Activated T-cell treated with anti-CD3 and anti-CD28 coated beads, Interleukin-2, amount 50 U/mL, for 24 hours (primary cell): ENCODE data around the gene SLC28A3.
"Not testable (repeated sequence)": the region's sequence is repeated elsewhere in the genome, so short reads cannot be mapped to it uniquely, and the experiment has no call there.

Experiments
- DNase-seq: peaks from one replicate; pipeline ENCODE4 v3.0.0-alpha.2; 2020
- H3K27ac Mint-ChIP-seq: 2 replicates; pipeline ENCODE4 v1.8.0; 2020; ENCODE audit warnings: mild to moderate bottlenecking, mixed read lengths
- H3K27me3 Mint-ChIP-seq: 2 replicates; pipeline ENCODE4 v1.8.0; 2020; ENCODE audit warnings: mixed read lengths
- H3K36me3 Mint-ChIP-seq: 2 replicates; pipeline ENCODE4 v1.8.0; 2020; ENCODE audit warnings: low read depth, mixed read lengths
- H3K4me1 Mint-ChIP-seq: 2 replicates; pipeline ENCODE4 v1.8.0; 2020; ENCODE audit warnings: low read depth, mixed read lengths
- H3K4me3 Mint-ChIP-seq: 2 replicates; pipeline ENCODE4 v1.8.0; 2020; ENCODE audit warnings: mild to moderate bottlenecking, moderate library complexity, mixed read lengths
- H3K9me3 Mint-ChIP-seq: 2 replicates; pipeline ENCODE4 v1.8.0; 2020; ENCODE audit warnings: mixed read lengths

SLC28A3 gene, protein sequence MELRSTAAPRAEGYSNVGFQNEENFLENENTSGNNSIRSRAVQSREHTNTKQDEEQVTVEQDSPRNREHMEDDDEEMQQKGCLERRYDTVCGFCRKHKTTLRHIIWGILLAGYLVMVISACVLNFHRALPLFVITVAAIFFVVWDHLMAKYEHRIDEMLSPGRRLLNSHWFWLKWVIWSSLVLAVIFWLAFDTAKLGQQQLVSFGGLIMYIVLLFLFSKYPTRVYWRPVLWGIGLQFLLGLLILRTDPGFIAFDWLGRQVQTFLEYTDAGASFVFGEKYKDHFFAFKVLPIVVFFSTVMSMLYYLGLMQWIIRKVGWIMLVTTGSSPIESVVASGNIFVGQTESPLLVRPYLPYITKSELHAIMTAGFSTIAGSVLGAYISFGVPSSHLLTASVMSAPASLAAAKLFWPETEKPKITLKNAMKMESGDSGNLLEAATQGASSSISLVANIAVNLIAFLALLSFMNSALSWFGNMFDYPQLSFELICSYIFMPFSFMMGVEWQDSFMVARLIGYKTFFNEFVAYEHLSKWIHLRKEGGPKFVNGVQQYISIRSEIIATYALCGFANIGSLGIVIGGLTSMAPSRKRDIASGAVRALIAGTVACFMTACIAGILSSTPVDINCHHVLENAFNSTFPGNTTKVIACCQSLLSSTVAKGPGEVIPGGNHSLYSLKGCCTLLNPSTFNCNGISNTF

GRCh38 chr9:84340535-84340934 is at the start of gene SLC28A3:
TSS of gene SLC28A3 (minus strand) at chr9:84340758. CDS start at chr9:84340633, 125 bp downstream.
- Mint-ChIP-seq H3K36me3 (no peaks in the 10 kb centered on the region), H3K27me3 (peaks cover 6% of the 10 kb centered on the region), H3K27ac (no peak within 1 kb of the TSS), H3K4me3 (no peak within 1 kb of the TSS), H3K9me3 (no peaks in the 10 kb centered on the region), H3K4me1 (no peaks in the 10 kb centered on the region)
- no peak for DNase-seq

DNA sequence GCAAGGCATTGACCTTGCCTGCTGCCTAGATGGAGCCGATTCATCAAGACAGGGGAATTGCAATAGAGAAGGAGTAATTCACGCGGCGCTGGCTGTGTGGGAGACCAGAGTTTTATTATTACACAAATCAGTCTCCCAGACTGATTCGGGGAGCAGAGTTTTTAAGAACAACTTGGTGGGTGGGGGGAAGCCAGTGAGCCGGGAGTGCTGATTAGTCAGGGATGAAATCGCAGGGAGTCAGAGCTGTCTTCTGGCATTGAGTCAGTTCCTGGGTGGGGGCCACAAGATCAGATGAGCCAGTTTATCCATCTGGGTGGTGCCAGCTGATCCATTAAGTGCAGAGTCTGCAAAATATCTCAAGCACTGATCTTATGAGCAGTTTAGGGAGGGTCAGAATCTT is 49.7 kb upstream of the SLC28A3 start:
- H3K4me1 Mint-ChIP-seq, H3K4me3 Mint-ChIP-seq, H3K36me3 Mint-ChIP-seq, DNase-seq, H3K27me3 Mint-ChIP-seq, H3K9me3 Mint-ChIP-seq: not testable (repeated sequence)
- peak overlapping the region; percentile 9 for H3K27ac Mint-ChIP-seq

DNA sequence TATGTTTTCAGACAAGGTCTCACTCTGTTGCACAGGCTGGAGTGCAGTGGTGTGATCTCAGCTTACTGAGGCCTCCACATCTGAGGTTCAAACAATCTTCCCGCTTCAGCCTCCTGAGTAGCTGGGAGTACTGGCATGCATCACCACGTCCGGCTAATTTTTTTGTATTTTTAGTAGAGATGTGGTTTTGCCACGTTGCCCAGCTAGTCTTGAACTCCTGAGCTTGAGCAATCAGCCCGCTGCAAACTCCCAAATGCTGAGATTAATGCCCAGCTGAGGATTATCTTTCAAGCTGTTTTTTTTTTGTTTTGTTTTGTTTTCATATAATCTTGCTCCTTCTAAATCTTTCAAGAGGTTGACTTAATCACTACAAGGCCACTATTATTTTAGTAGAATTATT is 47.3 kb upstream of the SLC28A3 start:
- H3K4me3 Mint-ChIP-seq, result no peak overlapping the region
- H3K4me1 Mint-ChIP-seq, result peaks cover 8% of the 10 kb centered on the region
- H3K9me3 Mint-ChIP-seq, result no peaks in the 10 kb centered on the region
- no peaks in the 10 kb centered on the region for H3K27me3 Mint-ChIP-seq
- no peaks in the 10 kb centered on the region for H3K36me3 Mint-ChIP-seq
- H3K27ac Mint-ChIP-seq, result no peak overlapping the region
- no peak for DNase-seq

GRCh38 chr9:84386753-84387152 is 46.2 kb upstream of the SLC28A3 start:
- no peak for DNase-seq
- H3K4me3 Mint-ChIP-seq, result no peak overlapping the region
- H3K36me3 Mint-ChIP-seq, result no peaks in the 10 kb centered on the region
- no peak overlapping the region for H3K27ac Mint-ChIP-seq
- no peaks in the 10 kb centered on the region for H3K9me3 Mint-ChIP-seq
- H3K4me1 Mint-ChIP-seq, result peaks cover 8% of the 10 kb centered on the region
- H3K27me3 Mint-ChIP-seq, result no peaks in the 10 kb centered on the region

GRCh38 chr9:84385386-84386040 is 45.0 kb upstream of the SLC28A3 start:
- H3K4me3 Mint-ChIP-seq, result no peak overlapping the region
- no peaks in the 10 kb centered on the region for H3K9me3 Mint-ChIP-seq
- no peak overlapping the region for H3K27ac Mint-ChIP-seq
- H3K36me3 Mint-ChIP-seq, result no peaks in the 10 kb centered on the region
- no peak for DNase-seq
- peaks cover 5% of the 10 kb centered on the region for H3K27me3 Mint-ChIP-seq
- peaks cover 8% of the 10 kb centered on the region for H3K4me1 Mint-ChIP-seq

- H3K9me3 Mint-ChIP-seq, result no peaks in the 10 kb centered on the region
- DNase-seq, result no peak
- H3K4me1 Mint-ChIP-seq, result no peaks in the 10 kb centered on the region
- H3K27me3 Mint-ChIP-seq, result peaks cover 5% of the 10 kb centered on the region
- no peak overlapping the region for H3K4me3 Mint-ChIP-seq
- H3K36me3 Mint-ChIP-seq, result no peaks in the 10 kb centered on the region
- H3K27ac Mint-ChIP-seq, result no peak overlapping the region
These were observed 44.1 kb upstream of the SLC28A3 start for GRCh38 chr9:84384617-84385016.

- no peak for DNase-seq
- H3K27me3 Mint-ChIP-seq, result peaks cover 11% of the 10 kb centered on the region
- H3K9me3 Mint-ChIP-seq, result no peaks in the 10 kb centered on the region
- H3K36me3 Mint-ChIP-seq, result no peaks in the 10 kb centered on the region
- H3K27ac Mint-ChIP-seq, result no peak overlapping the region
- no peak overlapping the region for H3K4me3 Mint-ChIP-seq
- no peaks in the 10 kb centered on the region for H3K4me1 Mint-ChIP-seq
These were observed 42.6 kb upstream of the SLC28A3 start for GRCh38 chr9:84383178-84383577.

- H3K27me3 Mint-ChIP-seq, result peaks cover 11% of the 10 kb centered on the region
- no peak overlapping the region for H3K4me3 Mint-ChIP-seq
- no peak overlapping the region for H3K27ac Mint-ChIP-seq
- DNase-seq, result no peak
- H3K9me3 Mint-ChIP-seq, result no peaks in the 10 kb centered on the region
- no peaks in the 10 kb centered on the region for H3K4me1 Mint-ChIP-seq
- no peaks in the 10 kb centered on the region for H3K36me3 Mint-ChIP-seq
These were observed 42.2 kb upstream of the SLC28A3 start for GRCh38 chr9:84382720-84383119.

DNA sequence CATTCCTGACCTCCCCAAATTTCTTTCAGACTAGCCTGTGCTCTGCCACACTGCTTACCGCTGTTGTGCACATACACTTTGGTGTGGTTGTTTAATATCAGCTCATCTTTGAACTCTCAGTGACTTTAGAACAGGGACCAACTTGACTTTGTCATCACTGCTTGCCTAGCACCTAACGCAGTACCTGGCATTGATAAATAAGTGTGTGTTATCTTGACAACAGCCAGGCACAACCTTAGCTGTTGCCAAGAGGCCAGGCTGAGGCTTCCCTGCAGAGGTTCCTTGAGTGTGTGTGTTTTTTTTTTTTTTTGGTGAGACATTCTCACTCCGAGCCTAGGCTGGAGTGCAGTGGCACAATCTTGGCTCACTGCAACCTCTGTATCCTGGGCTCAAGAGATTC is 41.0 kb upstream of the SLC28A3 start:
- Mint-ChIP-seq H3K27me3 (peaks cover 16% of the 10 kb centered on the region), H3K27ac (no peak overlapping the region), H3K4me1 (no peaks in the 10 kb centered on the region), H3K36me3 (no peaks in the 10 kb centered on the region), H3K9me3 (no peaks in the 10 kb centered on the region), H3K4me3 (no peak overlapping the region)
- no peak for DNase-seq

- peaks cover 16% of the 10 kb centered on the region for H3K27me3 Mint-ChIP-seq
These were observed 39.2 kb upstream of the SLC28A3 start for GRCh38 chr9:84379740-84380139.

GRCh38 chr9:84375954-84376353 is 35.4 kb upstream of the SLC28A3 start:
- no peak for DNase-seq
- peaks cover 21% of the 10 kb centered on the region for H3K27me3 Mint-ChIP-seq
- no peak overlapping the region for H3K27ac Mint-ChIP-seq
- H3K4me3 Mint-ChIP-seq, result no peak overlapping the region
- no peaks in the 10 kb centered on the region for H3K36me3 Mint-ChIP-seq
- no peaks in the 10 kb centered on the region for H3K4me1 Mint-ChIP-seq
- H3K9me3 Mint-ChIP-seq, result no peaks in the 10 kb centered on the region

More at GRCh38 chr9:84379740-84380139, 39.2 kb upstream of the SLC28A3 start:
- H3K36me3 Mint-ChIP-seq, result no peaks in the 10 kb centered on the region
- H3K9me3 Mint-ChIP-seq, result no peaks in the 10 kb centered on the region
- DNase-seq, result no peak
- H3K4me1 Mint-ChIP-seq, result no peaks in the 10 kb centered on the region
- no peak overlapping the region for H3K27ac Mint-ChIP-seq
- H3K4me3 Mint-ChIP-seq, result no peak overlapping the region

GRCh38 chr9:84374516-84374915 is 34.0 kb upstream of the SLC28A3 start:
- H3K27me3 Mint-ChIP-seq, result peaks cover 24% of the 10 kb centered on the region
- DNase-seq, result no peak
- no peaks in the 10 kb centered on the region for H3K36me3 Mint-ChIP-seq
- H3K27ac Mint-ChIP-seq, result no peak overlapping the region
- H3K9me3 Mint-ChIP-seq, result no peaks in the 10 kb centered on the region
- no peaks in the 10 kb centered on the region for H3K4me1 Mint-ChIP-seq
- H3K4me3 Mint-ChIP-seq, result no peak overlapping the region

DNA sequence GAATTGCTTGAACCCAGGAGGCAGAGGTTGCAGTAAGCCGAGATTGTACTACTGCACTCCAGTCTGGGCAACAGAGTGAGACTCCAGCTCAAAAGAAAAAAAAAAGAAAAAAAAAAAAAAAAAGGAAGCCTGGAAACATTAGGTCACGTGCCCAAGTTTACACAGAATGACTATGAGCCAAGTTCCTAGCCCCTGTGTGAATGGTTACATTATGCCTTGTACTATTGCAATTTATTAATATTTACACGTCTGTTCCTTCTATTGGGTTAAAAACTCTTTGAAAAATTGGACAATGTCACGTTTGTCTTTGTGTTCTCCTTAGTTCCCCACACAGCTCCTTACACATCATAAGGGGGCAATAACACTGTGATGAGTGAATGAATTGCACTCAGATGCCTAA is 33.5 kb upstream of the SLC28A3 start:
- H3K36me3 Mint-ChIP-seq, result no peaks in the 10 kb centered on the region
- H3K27me3 Mint-ChIP-seq, result peaks cover 23% of the 10 kb centered on the region
- DNase-seq, result no peak
- no peak overlapping the region for H3K27ac Mint-ChIP-seq
- H3K4me3 Mint-ChIP-seq, result no peak overlapping the region
- H3K9me3 Mint-ChIP-seq, result no peaks in the 10 kb centered on the region
- no peaks in the 10 kb centered on the region for H3K4me1 Mint-ChIP-seq

- peaks cover 2% of the 10 kb centered on the region for H3K4me1 Mint-ChIP-seq
- no peak overlapping the region for H3K4me3 Mint-ChIP-seq
- peaks cover 15% of the 10 kb centered on the region for H3K27me3 Mint-ChIP-seq
- H3K27ac Mint-ChIP-seq, result no peak overlapping the region
- no peaks in the 10 kb centered on the region for H3K9me3 Mint-ChIP-seq
- DNase-seq, result no peak
- H3K36me3 Mint-ChIP-seq, result no peaks in the 10 kb centered on the region
These were observed 31.2 kb upstream of the SLC28A3 start for GRCh38 chr9:84371737-84372136.

DNA sequence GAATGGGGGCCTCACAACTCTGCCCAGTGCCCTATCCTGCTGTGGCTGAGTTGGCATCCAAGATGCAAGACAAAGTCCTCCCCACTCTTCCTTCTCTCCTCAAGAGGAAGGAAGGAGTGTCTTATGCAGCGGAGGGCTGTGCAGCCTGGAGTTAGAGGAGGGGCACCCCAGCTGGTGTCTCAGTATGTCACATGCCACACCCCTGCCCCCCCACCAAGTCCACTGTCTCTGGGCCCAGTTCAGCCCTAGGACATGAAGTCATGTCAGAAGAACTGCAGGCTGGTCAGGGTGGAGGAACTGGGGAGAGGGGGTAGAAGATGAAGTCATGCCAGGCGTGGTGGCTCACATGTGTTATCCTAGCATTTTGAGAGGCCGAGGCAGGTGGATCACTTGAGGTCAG is 28.0 kb upstream of the SLC28A3 start:
- no peaks in the 10 kb centered on the region for H3K9me3 Mint-ChIP-seq
- peaks cover 23% of the 10 kb centered on the region for H3K27me3 Mint-ChIP-seq
- H3K4me3 Mint-ChIP-seq, result no peak overlapping the region
- DNase-seq, result no peak
- H3K4me1 Mint-ChIP-seq, result peaks cover 2% of the 10 kb centered on the region
- no peaks in the 10 kb centered on the region for H3K36me3 Mint-ChIP-seq
- no peak overlapping the region for H3K27ac Mint-ChIP-seq
